Kidney epithelial cell (primary cell): ENCODE measurements around the gene TBCD. TPM values are rescaled to one million over a fixed set of nuclear protein-coding genes. Genes with fewer than 3 reads are reported as not detected.

Experiments
- DNase-seq: peaks from one replicate; pipeline ENCODE4 v3.0.0-alpha.2; 2010; ENCODE audit warnings: low read depth
- H3K27me3 ChIP-seq: 2 replicates; pipeline ENCODE4 v1.6.0; 2011; ENCODE audit warnings: low read length; ENCODE audit not compliant: control insufficient read depth, insufficient read depth
- H3K36me3 ChIP-seq: 2 replicates; pipeline ENCODE4 v1.5.1; 2011; ENCODE audit warnings: low read length; ENCODE audit not compliant: control insufficient read depth, insufficient read depth
- H3K4me3 ChIP-seq: 2 replicates; pipeline ENCODE4 v1.5.1; 2011; ENCODE audit warnings: low read depth, mild to moderate bottlenecking, control low read depth, low read length
- total RNA-seq: library from RNA; depleted of rRNA; stranded (reverse); fragments of >200 nt; gene quantifications from 2 replicates; pipeline ENCODE4 v1.2.3, GENCODE V29; 2015
- TF ChIP-seq, protein P1 (sequence below): IDR thresholded peaks from 2 replicates; pipeline ENCODE4 v1.5.1; 2011; ENCODE audit warnings: mild to moderate bottlenecking, moderate library complexity, low read length, control low read depth, inconsistent platforms; ENCODE audit not compliant: insufficient read depth, poor library complexity, severe bottlenecking

Gene TBCD
- total RNA-seq, 1 donor from 2014 or later = 69.6 TPM

DNA sequence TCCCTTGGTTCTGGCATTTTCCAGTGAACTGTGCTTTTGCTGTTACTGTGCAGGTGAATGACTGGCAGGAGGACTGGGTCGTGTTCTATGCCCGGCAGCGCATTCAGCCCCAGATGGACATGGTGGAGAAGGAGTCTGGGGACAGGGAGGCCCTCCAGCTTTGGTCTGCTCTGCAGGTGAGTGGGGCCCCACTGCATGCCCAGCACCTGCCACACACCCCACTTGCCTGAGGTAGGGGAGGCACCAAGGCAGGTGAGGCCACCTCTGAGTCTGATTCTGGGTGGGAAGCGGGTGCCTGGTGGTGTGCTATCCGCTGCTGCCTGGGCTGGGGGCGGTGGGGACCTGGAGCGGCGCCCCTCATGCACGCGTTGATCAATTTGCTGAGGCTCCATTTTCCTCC, 25.4 kb upstream of the TBCD start:
- no peak overlapping the region for H3K4me3 ChIP-seq
- TF ChIP-seq, protein P1, sequence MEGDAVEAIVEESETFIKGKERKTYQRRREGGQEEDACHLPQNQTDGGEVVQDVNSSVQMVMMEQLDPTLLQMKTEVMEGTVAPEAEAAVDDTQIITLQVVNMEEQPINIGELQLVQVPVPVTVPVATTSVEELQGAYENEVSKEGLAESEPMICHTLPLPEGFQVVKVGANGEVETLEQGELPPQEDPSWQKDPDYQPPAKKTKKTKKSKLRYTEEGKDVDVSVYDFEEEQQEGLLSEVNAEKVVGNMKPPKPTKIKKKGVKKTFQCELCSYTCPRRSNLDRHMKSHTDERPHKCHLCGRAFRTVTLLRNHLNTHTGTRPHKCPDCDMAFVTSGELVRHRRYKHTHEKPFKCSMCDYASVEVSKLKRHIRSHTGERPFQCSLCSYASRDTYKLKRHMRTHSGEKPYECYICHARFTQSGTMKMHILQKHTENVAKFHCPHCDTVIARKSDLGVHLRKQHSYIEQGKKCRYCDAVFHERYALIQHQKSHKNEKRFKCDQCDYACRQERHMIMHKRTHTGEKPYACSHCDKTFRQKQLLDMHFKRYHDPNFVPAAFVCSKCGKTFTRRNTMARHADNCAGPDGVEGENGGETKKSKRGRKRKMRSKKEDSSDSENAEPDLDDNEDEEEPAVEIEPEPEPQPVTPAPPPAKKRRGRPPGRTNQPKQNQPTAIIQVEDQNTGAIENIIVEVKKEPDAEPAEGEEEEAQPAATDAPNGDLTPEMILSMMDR = no peak
- peaks cover 1% of the 10 kb centered on the region for H3K36me3 ChIP-seq
- DNase-seq = no peak
- no peaks in the 10 kb centered on the region for H3K27me3 ChIP-seq

DNA sequence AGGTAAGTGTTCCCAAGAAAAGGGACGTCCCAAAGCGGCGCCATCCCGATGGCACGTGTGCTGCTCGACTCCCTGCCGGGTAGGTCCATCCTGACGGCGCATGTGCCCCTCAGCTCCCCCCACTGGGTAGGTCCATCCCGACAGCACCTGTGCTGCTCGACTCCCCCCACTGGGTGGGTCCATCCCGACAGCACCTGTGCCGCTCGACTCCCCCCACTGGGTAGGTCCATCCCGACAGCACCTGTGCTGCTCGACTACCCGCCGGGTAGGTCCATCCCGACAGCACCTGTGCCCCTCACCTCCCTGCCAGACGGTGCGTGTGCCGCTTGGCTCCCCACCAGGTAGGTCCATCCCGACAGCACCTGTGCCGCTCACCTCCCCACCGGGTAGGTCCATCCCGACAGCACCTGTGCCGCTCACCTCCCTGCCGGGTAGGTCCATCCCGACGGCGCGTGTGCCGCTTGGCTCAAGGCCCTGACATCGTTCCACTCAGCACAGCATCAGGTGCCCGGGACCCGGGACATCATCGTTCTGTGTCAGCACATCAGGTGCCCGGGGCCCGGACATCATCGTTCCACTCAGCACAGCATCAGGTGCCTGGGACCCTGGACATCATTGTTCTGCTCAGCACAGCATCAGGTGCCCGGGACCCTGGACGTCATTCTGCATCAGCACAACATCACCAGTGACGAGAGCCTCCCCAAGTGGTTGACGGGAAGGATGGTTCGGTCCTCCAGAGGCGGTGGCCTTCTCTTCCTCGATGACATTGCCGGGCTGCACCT, 22.2 kb upstream of the TBCD start:
- Histone ChIP-seq H3K36me3 (no peaks in the 10 kb centered on the region), H3K27me3 (no peaks in the 10 kb centered on the region), H3K4me3 (no peak overlapping the region)
- TF ChIP-seq, protein P1 = no peak
- no peak for DNase-seq

DNA sequence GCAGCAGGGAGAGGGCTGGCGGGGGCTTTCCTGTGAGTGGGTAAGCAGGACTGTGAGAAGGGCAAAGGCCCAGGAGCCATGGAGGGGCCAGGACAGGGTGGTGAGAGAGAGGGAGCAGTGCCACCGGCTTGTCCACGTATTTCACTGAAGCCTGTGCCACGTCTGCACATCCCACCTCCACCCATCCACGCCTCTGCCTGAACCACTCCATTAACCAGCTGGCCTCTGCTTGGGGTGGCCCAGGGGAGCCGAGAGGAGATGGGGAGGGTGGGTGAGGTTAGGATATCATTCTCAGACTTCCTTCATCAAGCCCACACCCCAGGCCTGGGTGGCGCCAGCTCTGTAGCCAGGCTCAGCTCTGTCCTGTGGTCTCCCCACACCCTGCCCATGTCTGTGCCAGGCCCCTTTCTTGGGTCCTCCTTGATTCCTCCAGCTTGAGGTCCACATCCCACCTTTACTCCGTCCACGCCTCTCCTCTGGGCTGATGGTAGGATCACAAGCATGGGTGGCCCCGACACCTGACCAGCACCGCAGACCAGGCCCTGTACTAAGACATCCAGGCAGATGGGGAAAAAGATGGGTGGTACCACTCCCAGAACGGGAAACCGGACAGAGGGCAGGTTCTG, 19.6 kb upstream of the TBCD start:
- TF ChIP-seq, protein P1 = no peak
- H3K27me3 ChIP-seq = no peaks in the 10 kb centered on the region
- no peaks in the 10 kb centered on the region for H3K36me3 ChIP-seq
- H3K4me3 ChIP-seq = no peak overlapping the region
- no peak for DNase-seq

DNA sequence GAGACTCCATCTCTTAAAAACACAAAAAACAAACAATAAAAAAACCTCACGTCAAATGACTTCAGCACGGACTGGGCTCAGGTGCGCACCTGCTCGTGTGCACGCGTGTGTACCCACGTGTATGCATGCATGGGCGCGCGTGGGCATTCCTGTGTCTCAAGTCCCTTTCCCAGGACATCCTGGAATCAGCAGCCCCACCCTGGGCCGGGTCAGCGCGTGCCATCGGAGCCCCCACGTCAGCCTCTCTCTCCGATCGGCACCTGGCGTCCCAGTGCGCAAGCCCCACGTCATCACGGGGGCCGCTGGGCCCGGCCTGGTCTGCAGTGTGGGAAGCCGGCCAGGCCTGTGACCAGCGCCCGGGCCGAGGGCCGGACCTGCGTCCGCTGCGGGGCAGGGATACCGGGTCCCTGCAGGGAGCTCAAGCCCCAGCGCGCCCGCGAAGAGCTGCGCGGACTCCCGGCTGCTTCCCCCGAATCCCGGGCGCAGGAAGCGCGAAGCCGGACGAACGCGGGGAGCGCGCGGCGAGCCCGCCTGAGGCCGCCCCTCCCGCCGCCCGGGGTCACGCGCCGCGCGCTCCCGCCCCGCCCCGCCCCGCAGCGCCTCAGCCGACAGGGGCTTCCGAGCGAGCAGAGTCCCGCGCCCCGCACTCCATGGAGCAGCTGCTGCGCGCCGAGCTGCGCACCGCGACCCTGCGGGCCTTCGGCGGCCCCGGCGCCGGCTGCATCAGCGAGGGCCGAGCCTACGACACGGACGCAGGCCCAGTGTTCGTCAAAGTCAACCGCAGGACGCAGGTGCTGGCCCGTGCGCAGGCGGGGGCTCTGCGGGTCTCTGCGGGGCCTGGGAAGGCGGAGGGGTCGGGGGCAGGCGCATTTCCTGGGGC, 16.6 kb upstream of the TBCD start, which contains the start of gene FN3K:
TSS of gene FN3K (plus strand) at position 629 of the 880 bp plus-strand sequence. CDS start at position 651, 22 bp downstream.
- no peaks in the 10 kb centered on the region for H3K36me3 ChIP-seq
- peak within 1 kb of the TSS; percentile 66 for H3K4me3 ChIP-seq
- no peaks in the 10 kb centered on the region for H3K27me3 ChIP-seq
- no peak for DNase-seq
- TF ChIP-seq, protein P1 = no peak

DNA sequence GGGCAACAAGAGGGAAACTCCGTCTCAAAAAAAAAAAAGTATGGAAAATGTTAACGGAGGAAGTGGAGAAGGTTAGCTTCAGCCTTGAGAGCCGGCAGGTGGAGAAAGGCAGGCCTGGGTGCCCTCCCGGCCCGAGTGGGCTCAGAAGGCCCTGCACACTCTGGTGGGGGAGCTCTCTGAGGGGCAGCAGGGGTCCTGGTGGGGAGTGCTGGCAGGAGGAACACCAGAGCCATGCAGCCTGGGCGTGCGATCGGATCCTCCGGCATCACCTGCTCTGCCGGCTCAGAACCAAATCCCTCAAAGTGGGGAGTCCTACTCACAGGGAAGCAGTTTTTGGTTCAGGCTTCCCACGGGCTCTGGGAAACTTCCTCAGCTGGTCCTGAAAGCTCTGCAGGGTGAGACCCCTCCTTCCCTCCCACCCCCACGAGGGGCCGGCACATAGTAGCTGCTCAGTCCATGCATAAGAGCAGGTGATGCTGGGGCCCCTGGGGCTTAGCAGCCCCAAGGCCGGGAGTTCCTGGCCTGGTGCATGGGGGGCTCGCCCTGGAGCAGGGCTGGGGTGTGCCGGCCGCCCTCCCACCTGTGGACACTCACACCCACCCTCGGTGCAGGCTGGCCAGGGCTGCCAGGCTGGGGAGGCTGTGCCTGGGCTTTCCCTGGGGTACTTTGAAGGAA, 15.2 kb upstream of the TBCD start:
- H3K36me3 ChIP-seq = peaks cover 3% of the 10 kb centered on the region
- no peak for DNase-seq
- TF ChIP-seq, protein P1 = no peak
- no peaks in the 10 kb centered on the region for H3K27me3 ChIP-seq
- no peak overlapping the region for H3K4me3 ChIP-seq
